Thoracic aorta (tissue), 2 donors: ENCODE measurements around the gene PSTPIP1. TPM values are rescaled to one million over a fixed set of nuclear protein-coding genes. Genes with fewer than 3 reads are reported as not detected.

Source experiments
- ATAC-seq: fragments of 150-250 bp; one replicate; pipeline ENCODE4 v1.8.0; 2017; ENCODE audit warnings: low read depth; ENCODE audit not compliant: insufficient number of reproducible peaks, low FRiP score
- DNase-seq: peaks from one replicate; pipeline ENCODE4 v3.0.0-alpha.2; 2020; ENCODE audit warnings: low spot score
- H3K27ac ChIP-seq, 2 donors: fragments of 200-600 bp; sonication (generic); 1 replicate in 1 of 2; 2 replicates in 1 of 2; pipeline ENCODE4 v1.5.1; 2016; ENCODE audit warnings: mild to moderate bottlenecking in 2 of 2, moderate library complexity in 2 of 2
- H3K27me3 ChIP-seq: fragments of 200-600 bp; sonication (generic); replicated peaks from 2 replicates; pipeline ENCODE4 v1.6.0; 2016; ENCODE audit warnings: mild to moderate bottlenecking; ENCODE audit not compliant: insufficient read depth
- H3K36me3 ChIP-seq: fragments of 200-600 bp; sonication (generic); one replicate; pipeline ENCODE4 v1.5.1; 2016
- H3K4me1 ChIP-seq, 2 donors: fragments of 200-600 bp; sonication (generic); 1 replicate in 1 of 2; 2 replicates in 1 of 2; pipeline versions ENCODE4 v1.5.1 to v1.6.0; 2016; ENCODE audit warnings: low read depth in 2 of 2, mild to moderate bottlenecking in 1 of 2; ENCODE audit not compliant: control insufficient read depth in 1 of 2
- H3K4me3 ChIP-seq: fragments of 200-600 bp; sonication (generic); 2 replicates; pipeline ENCODE4 v1.5.1; 2016; ENCODE audit warnings: mild to moderate bottlenecking
- H3K9me3 ChIP-seq: fragments of 200-600 bp; sonication (generic); 2 replicates; pipeline ENCODE4 v1.5.1; 2016
- CTCF ChIP-seq: fragments of 200-600 bp; sonication (generic); IDR thresholded peaks from one replicate; pipeline ENCODE4 v1.5.1; 2019; ENCODE audit warnings: antibody characterized with exemption
- total RNA-seq, 2 donors: library from RNA; depleted of rRNA; stranded (reverse); fragments of >200 nt; gene quantifications; one replicate each; pipeline versions ENCODE4 v1.1.0 to v1.2.3, GENCODE V29; 2016

Gene PSTPIP1
- total RNA-seq, 2 donors from 2014 or later: 24.5 to 24.8 TPM

DNA sequence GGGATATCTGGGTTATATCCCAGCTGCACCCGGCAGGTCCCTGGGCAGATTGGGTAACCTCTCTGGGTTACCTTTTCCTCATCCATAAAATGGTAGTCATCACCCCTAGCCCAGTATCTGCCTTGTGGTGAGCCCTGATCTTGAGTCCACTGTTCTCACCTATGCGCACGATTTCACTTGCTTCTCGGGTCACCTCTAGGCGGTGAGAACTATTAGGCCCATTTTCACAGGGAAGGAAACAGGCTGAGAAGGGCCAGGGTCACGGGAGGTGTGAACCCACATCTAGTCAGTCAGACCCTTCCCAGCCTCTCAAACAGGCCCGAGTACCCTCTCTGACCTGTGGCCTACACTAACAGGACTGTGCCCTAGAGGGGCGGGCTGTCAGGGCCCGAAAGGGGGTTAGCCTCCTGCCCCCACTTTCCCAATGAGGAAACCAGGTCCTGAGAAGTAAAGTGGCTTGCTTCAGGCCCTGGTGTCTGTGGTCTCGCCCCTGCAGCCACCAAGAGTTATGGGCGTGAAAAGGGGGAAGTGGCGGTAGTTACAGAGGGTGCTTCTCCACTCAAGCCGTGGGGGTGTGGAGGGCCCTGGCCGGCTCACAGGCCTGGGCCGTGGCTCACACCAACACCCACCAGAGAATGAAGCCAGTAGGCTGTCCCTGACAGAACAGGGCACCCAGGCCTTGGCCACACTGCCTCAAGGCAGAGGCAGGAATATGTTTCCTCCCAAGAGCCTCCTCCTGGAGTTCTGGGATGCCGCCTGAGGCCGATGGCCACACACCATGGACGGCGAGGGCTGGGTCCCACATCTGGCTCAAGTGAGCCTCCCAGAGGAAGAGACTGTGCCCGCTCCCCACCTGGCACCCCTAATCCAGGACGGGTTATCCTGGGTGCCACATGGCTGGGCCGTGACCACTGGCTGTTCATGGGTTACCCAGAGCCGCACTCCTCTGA, 19.5 kb downstream of the PSTPIP1 start:
- H3K27ac ChIP-seq: no peak overlapping the region
- H3K36me3 ChIP-seq: no peaks in the 10 kb centered on the region
- no peak overlapping the region for H3K4me3 ChIP-seq
- TF ChIP-seq CTCF: no peak
- ATAC-seq (no peak), DNase-seq (no peak)
- peaks cover 6 to 16% of the 10 kb centered on the region in 2 donors for H3K4me1 ChIP-seq
- H3K27me3 ChIP-seq: no peaks in the 10 kb centered on the region
- no peaks in the 10 kb centered on the region for H3K9me3 ChIP-seq

DNA sequence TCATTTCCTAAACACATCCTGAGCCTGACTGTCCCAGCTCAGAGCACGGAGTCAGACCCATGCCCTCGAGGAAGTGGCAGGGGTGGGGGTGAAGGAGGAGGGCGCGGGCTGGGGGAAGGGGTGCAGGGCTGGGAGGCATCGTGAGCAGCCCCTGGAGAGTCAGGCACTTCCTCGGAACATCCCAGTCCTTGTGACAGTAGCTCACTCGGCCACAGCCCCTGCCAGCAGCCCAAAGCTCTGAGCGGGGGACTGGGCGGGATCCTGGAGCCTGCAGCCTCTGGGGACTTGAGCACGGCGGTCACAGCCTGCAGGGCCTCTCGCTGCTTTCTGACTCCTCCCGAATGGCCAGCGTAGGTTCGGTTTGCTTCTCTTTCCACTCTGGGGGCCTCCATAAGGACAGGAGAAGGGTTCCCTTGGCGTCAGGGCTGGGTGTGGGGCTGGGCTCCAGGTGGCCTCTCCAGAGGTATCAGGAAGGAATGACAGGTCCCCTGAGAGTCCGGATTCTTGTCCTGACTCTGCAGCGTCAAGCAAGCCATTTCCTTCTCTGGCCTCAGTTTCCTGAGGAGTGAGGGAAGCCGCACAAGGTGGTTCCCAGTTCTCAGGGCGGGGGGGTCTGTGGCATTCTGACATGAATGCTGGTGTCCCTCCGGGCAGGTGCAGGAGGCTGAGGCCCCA, 20.9 kb downstream of the PSTPIP1 start:
- TF ChIP-seq CTCF: no peak
- H3K36me3 ChIP-seq: no peaks in the 10 kb centered on the region
- DNase-seq (no peak), ATAC-seq (no peak)
- H3K9me3 ChIP-seq: no peaks in the 10 kb centered on the region
- no peak overlapping the region for H3K4me3 ChIP-seq
- no peaks in the 10 kb centered on the region for H3K27me3 ChIP-seq
- no peak overlapping the region for H3K27ac ChIP-seq
- peaks cover 6 to 9% of the 10 kb centered on the region in 2 donors for H3K4me1 ChIP-seq

GRCh38 chr15:77016321-77016695, 21.4 kb downstream of the PSTPIP1 start:
- no peak overlapping the region for H3K4me3 ChIP-seq
- TF ChIP-seq CTCF: no peak
- H3K9me3 ChIP-seq: no peaks in the 10 kb centered on the region
- H3K4me1 ChIP-seq: peaks cover 6 to 9% of the 10 kb centered on the region in 2 donors
- no peaks in the 10 kb centered on the region for H3K27me3 ChIP-seq
- H3K27ac ChIP-seq: no peak overlapping the region
- ATAC-seq: no peak
- no peaks in the 10 kb centered on the region for H3K36me3 ChIP-seq
- no peak for DNase-seq

GRCh38 chr15:77017091-77017660, 22.2 kb downstream of the PSTPIP1 start:
- H3K27me3 ChIP-seq: no peaks in the 10 kb centered on the region
- H3K36me3 ChIP-seq: no peaks in the 10 kb centered on the region
- H3K27ac ChIP-seq: no peak overlapping the region
- peaks cover 6 to 9% of the 10 kb centered on the region in 2 donors for H3K4me1 ChIP-seq
- ATAC-seq (no peak), DNase-seq (no peak)
- no peak overlapping the region for H3K4me3 ChIP-seq
- H3K9me3 ChIP-seq: no peaks in the 10 kb centered on the region
- TF ChIP-seq CTCF: no peak
